Mucosa of rectum (tissue), 2 donors: ENCODE results near the gene PAK4.
"Not testable (repeated sequence)": the region's sequence is repeated elsewhere in the genome, so short reads cannot be mapped to it uniquely, and the experiment has no call there.

Source experiments
- H3K27ac ChIP-seq, 2 donors: one replicate each; pipeline ENCODE4 v1.7.0; 2013; ENCODE audit warnings: inconsistent platforms in 2 of 2, low read depth in 2 of 2, low read length in 2 of 2
- H3K27me3 ChIP-seq, 2 donors: one replicate each; pipeline ENCODE4 v1.7.0; 2013; ENCODE audit warnings: low read length in 2 of 2; ENCODE audit not compliant: control insufficient read depth in 2 of 2, insufficient read depth in 2 of 2
- H3K36me3 ChIP-seq, 2 donors: one replicate each; pipeline ENCODE4 v1.7.0; 2013; ENCODE audit warnings: low read length in 2 of 2; ENCODE audit not compliant: control insufficient read depth in 2 of 2, insufficient read depth in 2 of 2
- H3K4me1 ChIP-seq, 2 donors: one replicate each; pipeline ENCODE4 v1.7.0; 2013; ENCODE audit warnings: low read length in 2 of 2, mild to moderate bottlenecking in 1 of 2; ENCODE audit not compliant: control insufficient read depth in 2 of 2, insufficient read depth in 2 of 2
- H3K4me3 ChIP-seq, 2 donors: one replicate each; pipeline ENCODE4 v1.7.0; 2013; ENCODE audit warnings: low read length in 2 of 2
- H3K9ac ChIP-seq, 2 donors: one replicate each; pipeline ENCODE4 v1.7.0; 2013; ENCODE audit warnings: low read length in 2 of 2, low read depth in 1 of 2, mild to moderate bottlenecking in 1 of 2
- H3K9me3 ChIP-seq, 2 donors: one replicate each; pipeline ENCODE4 v1.7.0; 2013; ENCODE audit warnings: low read length in 2 of 2; ENCODE audit not compliant: control insufficient read depth in 2 of 2
- donor health status: healthy.
- donor health status: Normal muscosa, but diverticular disease.

The PAK4 gene

DNA sequence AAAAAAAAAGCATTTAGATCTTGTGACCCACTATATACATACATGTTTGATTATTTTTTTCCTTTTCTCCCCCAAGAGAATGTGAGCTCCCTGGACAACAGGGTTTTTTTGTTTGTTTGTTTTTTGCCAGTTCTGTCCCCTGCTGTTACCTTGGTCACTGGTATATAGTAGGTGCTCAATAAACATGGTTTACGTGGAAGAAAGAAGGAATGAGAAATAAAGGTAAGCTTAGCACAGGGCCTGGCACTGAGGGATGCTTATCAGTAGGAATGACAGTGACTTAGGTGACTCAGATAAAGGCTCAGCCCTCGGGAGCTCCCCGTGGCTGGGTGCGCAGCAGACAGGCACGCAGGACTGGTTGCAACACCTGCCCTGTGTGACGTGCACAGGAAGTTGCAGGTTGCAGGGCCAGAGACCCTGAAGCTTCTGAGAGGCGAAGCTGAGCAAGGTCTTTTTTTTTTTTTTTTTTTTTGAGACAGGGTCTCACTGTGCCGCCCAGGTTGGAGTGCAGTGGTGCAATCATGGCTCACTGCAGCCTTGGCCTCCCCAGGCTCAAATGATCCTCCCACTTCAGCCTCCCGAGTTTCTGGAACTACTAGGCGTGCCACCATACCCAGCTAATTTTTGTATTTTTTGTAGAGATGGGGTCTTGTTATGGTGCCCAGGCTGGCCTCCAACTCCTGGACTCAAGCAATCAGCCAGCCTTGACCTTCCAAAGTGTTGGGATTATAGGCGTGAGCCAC, 10.3 kb upstream of the PAK4 start:
- H3K4me3 ChIP-seq = no peak overlapping the region
- no peak overlapping the region for H3K27ac ChIP-seq
- H3K9me3 ChIP-seq = no peaks in the 10 kb centered on the region
- H3K27me3 ChIP-seq = peaks cover 0 to 4% of the 10 kb centered on the region in 2 donors
- H3K4me1 ChIP-seq = no peaks in the 10 kb centered on the region
- no peak overlapping the region for H3K9ac ChIP-seq
- H3K36me3 ChIP-seq = no peaks in the 10 kb centered on the region

GRCh38 chr19:39117023-39117422, 8.6 kb upstream of the PAK4 start:
- H3K36me3 ChIP-seq, H3K9me3 ChIP-seq, H3K9ac ChIP-seq, H3K27ac ChIP-seq, H3K27me3 ChIP-seq, H3K4me1 ChIP-seq, H3K4me3 ChIP-seq: not testable (repeated sequence)

DNA sequence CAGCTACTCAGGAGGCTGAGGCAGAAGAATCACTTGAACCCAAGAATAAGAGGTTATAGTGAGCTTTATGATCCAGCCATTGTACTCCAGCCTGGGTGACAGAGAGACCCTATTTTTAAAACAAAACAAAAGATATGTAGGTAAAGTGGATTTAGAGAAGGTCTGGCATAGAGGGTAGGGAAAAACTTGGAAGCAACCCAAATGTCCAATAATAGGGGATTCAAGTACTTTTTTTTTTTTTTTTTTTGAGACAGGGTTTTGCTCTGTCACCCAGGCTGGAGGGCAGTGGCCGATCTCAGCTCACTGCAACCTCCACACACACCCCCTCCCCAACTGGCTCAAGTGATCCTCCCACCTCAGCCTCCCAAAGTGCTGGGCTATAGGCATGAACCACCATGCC, 5.8 kb upstream of the PAK4 start:
- Histone ChIP-seq H3K36me3 (no peaks in the 10 kb centered on the region), H3K9me3 (no peaks in the 10 kb centered on the region), H3K9ac (no peak overlapping the region), H3K27me3 (peaks cover 0 to 2% of the 10 kb centered on the region in 2 donors), H3K4me1 (peaks cover 3 to 4% of the 10 kb centered on the region in 2 donors), H3K4me3 (no peak overlapping the region), H3K27ac (no peak overlapping the region)

DNA sequence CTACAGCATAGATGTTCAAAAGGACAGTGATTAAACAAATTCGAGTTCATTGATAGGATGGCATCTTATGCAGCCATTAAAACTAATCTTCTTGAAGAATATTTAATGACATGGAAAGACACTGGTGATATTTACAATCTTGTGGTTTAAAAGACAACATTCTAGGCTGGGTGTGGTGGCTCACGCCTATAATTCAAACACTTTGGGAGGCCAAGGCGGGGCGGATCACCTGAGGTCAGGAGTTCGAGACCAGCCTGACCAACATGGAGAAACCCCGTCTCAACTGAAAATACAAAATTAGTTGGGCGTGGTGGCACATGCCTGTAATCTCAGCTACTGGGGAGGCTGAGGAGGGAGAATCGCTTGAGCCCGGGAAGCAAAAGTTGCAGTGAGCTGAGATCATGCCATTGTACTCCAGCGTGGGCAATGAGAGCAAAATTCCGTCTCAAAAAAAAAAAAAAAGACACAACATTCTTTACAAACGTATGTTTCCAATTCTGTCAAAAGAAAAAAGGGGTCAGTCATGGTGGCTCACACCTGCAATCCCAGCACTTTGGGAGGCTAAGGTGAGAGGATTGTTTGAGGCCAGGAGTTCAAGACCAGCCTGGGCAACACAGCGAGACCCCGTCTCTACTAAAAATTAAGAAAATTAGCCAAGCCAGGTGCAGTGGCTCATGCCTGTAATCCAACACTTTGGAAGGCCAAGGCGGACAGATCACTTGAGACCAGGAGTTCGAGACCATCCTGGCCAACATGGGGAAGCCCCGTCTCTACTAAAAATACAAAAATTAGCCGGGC, 2.5 kb upstream of the PAK4 start:
- H3K27me3 ChIP-seq = peaks cover 0 to 2% of the 10 kb centered on the region in 2 donors
- H3K9ac ChIP-seq = no peak overlapping the region
- peaks cover 17 to 23% of the 10 kb centered on the region in 2 donors for H3K4me1 ChIP-seq
- H3K9me3 ChIP-seq = no peaks in the 10 kb centered on the region
- no peak overlapping the region for H3K27ac ChIP-seq
- H3K36me3 ChIP-seq = no peaks in the 10 kb centered on the region
- H3K4me3 ChIP-seq = no peak overlapping the region

DNA sequence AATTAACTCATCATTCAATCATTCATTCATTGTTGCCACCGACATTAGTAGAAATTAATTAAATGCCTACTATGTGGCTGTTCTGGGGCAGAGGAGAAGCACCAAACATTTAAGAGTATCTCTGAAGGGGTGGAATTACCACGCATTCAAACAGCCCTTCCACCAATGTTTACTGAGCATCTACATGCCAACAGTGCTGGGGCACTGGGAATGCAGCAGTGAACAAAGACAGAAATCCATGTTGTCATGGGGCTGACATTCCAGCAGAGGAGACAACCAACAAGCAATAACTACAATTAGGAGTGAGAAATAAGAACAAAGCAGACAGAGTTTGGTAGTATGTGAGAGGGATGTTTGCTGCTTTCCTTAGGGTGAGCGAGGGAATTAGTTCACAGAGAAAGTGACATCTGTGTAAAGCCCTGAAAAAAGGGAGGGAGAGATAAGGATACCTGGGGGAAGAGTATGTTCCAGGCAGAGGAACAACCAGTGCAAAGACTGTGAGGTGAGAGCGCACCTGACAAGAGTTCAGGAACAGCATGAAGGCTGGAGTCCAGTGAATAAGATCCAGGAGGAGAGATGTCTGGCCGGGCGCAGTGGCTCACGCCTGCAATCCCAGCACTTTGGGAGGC, 1.3 kb upstream of the PAK4 start:
- Histone ChIP-seq H3K36me3 (no peaks in the 10 kb centered on the region), H3K27me3 (peaks cover 0 to 2% of the 10 kb centered on the region in 2 donors), H3K27ac (no peak overlapping the region), H3K4me1 (peaks cover 28 to 34% of the 10 kb centered on the region in 2 donors), H3K9ac (no peak overlapping the region), H3K4me3 (no peak overlapping the region), H3K9me3 (no peaks in the 10 kb centered on the region)

DNA sequence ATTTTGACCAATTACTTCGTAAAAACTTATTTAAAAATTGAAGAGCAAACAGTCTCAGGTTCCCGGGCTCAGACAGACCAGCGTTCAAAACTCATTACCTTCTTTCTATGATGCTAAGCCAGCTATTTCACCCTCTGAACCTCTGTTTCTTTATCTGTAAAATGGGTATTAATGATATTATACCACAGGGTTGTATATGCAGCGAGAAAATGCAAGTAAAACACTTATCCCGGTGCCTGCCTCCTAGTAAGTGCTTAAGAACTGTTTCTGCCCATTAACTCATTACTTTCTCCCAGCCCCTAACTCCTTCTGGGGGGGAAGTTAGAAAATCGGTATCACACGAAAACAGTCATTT, 410 bp upstream of the PAK4 start:
- peak overlapping the region; percentile 82 to 89 for H3K4me3 ChIP-seq
- H3K9me3 ChIP-seq = no peaks in the 10 kb centered on the region
- H3K4me1 ChIP-seq = peaks cover 29 to 37% of the 10 kb centered on the region in 2 donors
- H3K27me3 ChIP-seq = peaks cover 0 to 2% of the 10 kb centered on the region in 2 donors
- peak overlapping the region; percentile 44 to 90 for H3K9ac ChIP-seq
- peak overlapping the region in 1 of 2 donors; percentile 95 for H3K27ac ChIP-seq
- no peaks in the 10 kb centered on the region for H3K36me3 ChIP-seq

- peak overlapping the region; percentile 82 to 89 for H3K4me3 ChIP-seq
- H3K9ac ChIP-seq = peak overlapping the region; percentile 81 to 90
- H3K9me3 ChIP-seq = no peaks in the 10 kb centered on the region
- H3K4me1 ChIP-seq = peaks cover 32 to 44% of the 10 kb centered on the region in 2 donors
- peak overlapping the region; percentile 95 to 98 for H3K27ac ChIP-seq
- H3K27me3 ChIP-seq = no peaks in the 10 kb centered on the region
- no peaks in the 10 kb centered on the region for H3K36me3 ChIP-seq
These were observed 964 bp downstream of the PAK4 start for GRCh38 chr19:39126312-39127187.

- H3K4me1 ChIP-seq = peaks cover 42 to 52% of the 10 kb centered on the region in 2 donors
- H3K4me3 ChIP-seq = peak overlapping the region; percentile 82 to 89
- H3K27me3 ChIP-seq = no peaks in the 10 kb centered on the region
- peak overlapping the region; percentile 95 to 98 for H3K27ac ChIP-seq
- H3K9ac ChIP-seq = peak overlapping the region in 1 of 2 donors; percentile 77
- H3K36me3 ChIP-seq = no peaks in the 10 kb centered on the region
- H3K9me3 ChIP-seq = no peaks in the 10 kb centered on the region
These were observed 2.4 kb downstream of the PAK4 start for GRCh38 chr19:39127812-39128515.

GRCh38 chr19:39128516-39129079, 3.0 kb downstream of the PAK4 start:
- peak overlapping the region in 1 of 2 donors; percentile 77 for H3K9ac ChIP-seq
- no peaks in the 10 kb centered on the region for H3K27me3 ChIP-seq
- H3K4me3 ChIP-seq = no peak overlapping the region
- no peaks in the 10 kb centered on the region for H3K9me3 ChIP-seq
- peak overlapping the region; percentile 95 to 98 for H3K27ac ChIP-seq
- H3K4me1 ChIP-seq = peaks cover 48 to 58% of the 10 kb centered on the region in 2 donors
- no peaks in the 10 kb centered on the region for H3K36me3 ChIP-seq
